Thyroid gland (tissue), 4 donors: Measurements from ENCODE around the gene TXNL4A. TPM values are rescaled to one million over a fixed set of nuclear protein-coding genes. Genes with fewer than 3 reads are reported as not detected.

ENCODE experiments used
- DNase-seq, 2 donors: peaks; one replicate each; pipeline ENCODE4 v3.0.0-alpha.2; 2019
- H3K27ac ChIP-seq, 3 donors: fragments of 200-600 bp; sonication (generic); 1 replicate in 2 of 3; 2 replicates in 1 of 3; pipeline ENCODE4 v1.5.1; 2016 to 2019; ENCODE audit warnings: mild to moderate bottlenecking in 1 of 3, moderate library complexity in 1 of 3
- H3K27me3 ChIP-seq: fragments of 200-600 bp; sonication (generic); one replicate; pipeline ENCODE4 v1.5.1; 2019
- H3K36me3 ChIP-seq, 2 donors: fragments of 200-600 bp; sonication (generic); one replicate each; pipeline ENCODE4 v1.5.1; 2016 to 2019
- H3K4me1 ChIP-seq, 2 donors: fragments of 200-600 bp; sonication (generic); one replicate each; pipeline ENCODE4 v1.5.1; 2017 to 2019
- H3K4me3 ChIP-seq, 3 donors: fragments of 200-600 bp; sonication (generic); replicated peaks in 1 of 3; 1 replicate in 2 of 3; 2 replicates in 1 of 3; pipeline ENCODE4 v1.5.1; 2016; ENCODE audit warnings: mild to moderate bottlenecking in 1 of 3
- H3K9me3 ChIP-seq: fragments of 200-600 bp; sonication (generic); one replicate; pipeline ENCODE4 v1.5.1; 2017
- POLR2A ChIP-seq, 2 donors: fragments of 450-650 bp; IDR thresholded peaks; one replicate each; pipeline ENCODE4 v1.6.1; 2017; ENCODE audit warnings: antibody characterized with exemption in 2 of 2, mild to moderate bottlenecking in 2 of 2, moderate library complexity in 1 of 2
- WGBS, 2 donors: methylation state at CpG; one replicate each; pipeline ENCODE4 v1.1.5; 2017; 5-methylcytosine and 5-hydroxymethylcytosine counted together
- intact Hi-C: fragments of 100-400 bp; cut with DNase I; formaldehyde crosslinking; loops from one replicate; pipeline ENCODE4 v1.15.1; 2023
- total RNA-seq, 4 donors: library from RNA; depleted of rRNA; stranded (reverse); fragments of >200 nt; gene quantifications; one replicate each; pipeline ENCODE4 v1.2.3, GENCODE V29; 2016
- TF ChIP-seq, protein P1 (sequence below), 6 experiments: fragments of 200-600 bp in 3 of 6; fragments of 450-650 bp in 3 of 6; sonication (generic) in 3 of 6; IDR thresholded peaks; one replicate each; pipeline ENCODE4 v1.5.1; 2016 to 2019; ENCODE audit warnings: antibody characterized with exemption in 6 of 6, mild to moderate bottlenecking in 2 of 6, inconsistent platforms in 1 of 6, moderate library complexity in 1 of 6

The TXNL4A gene
- total RNA-seq, 4 donors from 2014 or later: 22.9 to 37.4 (median 30.2) TPM

DNA sequence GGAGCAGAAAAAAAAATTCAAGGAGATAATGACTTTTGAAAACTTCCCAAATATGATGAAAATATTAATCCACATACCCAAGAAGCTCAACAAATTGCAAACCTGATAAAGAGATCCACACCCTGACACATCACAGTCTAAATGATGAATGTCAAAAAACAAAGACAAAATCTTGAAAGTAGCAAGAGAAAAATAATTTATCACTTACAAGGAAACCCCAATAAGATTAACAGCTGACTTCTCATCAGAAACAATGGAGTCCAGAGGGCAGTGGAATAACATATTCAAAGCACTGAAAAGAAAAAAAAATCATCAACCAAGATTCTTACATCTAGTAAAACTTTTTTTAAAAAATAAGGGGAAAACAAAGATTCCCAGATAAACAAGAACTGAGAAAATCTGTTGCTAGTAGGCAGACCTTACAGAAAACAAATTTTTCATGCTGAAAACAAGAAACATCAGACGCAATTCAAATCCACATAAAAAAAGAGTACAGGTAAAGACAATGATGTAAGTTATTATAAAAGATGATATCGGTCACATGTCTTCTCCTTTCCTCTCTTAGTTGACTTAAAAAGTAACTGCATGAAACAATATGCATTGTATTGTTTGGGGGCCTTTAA is 58.2 kb downstream of the TXNL4A start:
- peaks cover 0 to 4% of the 10 kb centered on the region in 2 donors for H3K36me3 ChIP-seq
- WGBS, 2 donors: 96 to 98% methylated on average over 2 of the region's 2 CpGs
- H3K27me3 ChIP-seq: no peaks in the 10 kb centered on the region
- intact Hi-C loops: no loop called here
- no peak overlapping the region for H3K4me3 ChIP-seq
- H3K27ac ChIP-seq: no peak overlapping the region
- no peak for DNase-seq
- H3K4me1 ChIP-seq: peaks cover 43 to 46% of the 10 kb centered on the region in 2 donors
- TF ChIP-seq POLR2A (IDR thresholded peaks at IDR 0.05): no peak
- TF ChIP-seq, protein P1, sequence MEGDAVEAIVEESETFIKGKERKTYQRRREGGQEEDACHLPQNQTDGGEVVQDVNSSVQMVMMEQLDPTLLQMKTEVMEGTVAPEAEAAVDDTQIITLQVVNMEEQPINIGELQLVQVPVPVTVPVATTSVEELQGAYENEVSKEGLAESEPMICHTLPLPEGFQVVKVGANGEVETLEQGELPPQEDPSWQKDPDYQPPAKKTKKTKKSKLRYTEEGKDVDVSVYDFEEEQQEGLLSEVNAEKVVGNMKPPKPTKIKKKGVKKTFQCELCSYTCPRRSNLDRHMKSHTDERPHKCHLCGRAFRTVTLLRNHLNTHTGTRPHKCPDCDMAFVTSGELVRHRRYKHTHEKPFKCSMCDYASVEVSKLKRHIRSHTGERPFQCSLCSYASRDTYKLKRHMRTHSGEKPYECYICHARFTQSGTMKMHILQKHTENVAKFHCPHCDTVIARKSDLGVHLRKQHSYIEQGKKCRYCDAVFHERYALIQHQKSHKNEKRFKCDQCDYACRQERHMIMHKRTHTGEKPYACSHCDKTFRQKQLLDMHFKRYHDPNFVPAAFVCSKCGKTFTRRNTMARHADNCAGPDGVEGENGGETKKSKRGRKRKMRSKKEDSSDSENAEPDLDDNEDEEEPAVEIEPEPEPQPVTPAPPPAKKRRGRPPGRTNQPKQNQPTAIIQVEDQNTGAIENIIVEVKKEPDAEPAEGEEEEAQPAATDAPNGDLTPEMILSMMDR (IDR thresholded peaks at IDR 0.05): no peak
- H3K9me3 ChIP-seq: no peaks in the 10 kb centered on the region

DNA sequence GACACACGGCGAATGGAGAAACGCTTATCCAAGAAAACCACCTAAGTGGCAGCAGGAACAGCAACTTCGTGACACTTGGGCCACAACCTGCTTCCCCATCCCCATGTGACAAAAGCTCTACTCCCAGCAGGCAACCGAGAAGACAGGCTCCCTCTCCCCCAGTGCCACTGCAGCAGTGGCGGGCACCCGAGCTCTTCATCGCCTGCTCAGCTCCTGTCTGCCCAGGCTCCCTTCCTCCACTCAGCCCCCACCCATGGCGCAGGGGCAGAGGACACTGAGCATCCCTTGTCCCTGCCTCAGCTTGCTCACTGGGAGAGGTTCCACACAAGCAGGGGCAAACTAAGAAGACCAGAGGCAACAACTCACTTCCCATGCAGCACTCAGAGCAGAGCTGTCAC is 59.8 kb downstream of the TXNL4A start:
- DNase-seq: no peak
- H3K27me3 ChIP-seq: no peaks in the 10 kb centered on the region
- no peaks in the 10 kb centered on the region for H3K36me3 ChIP-seq
- H3K27ac ChIP-seq: peak overlapping the region; percentile 80 to 97 (median 92)
- WGBS, 2 donors: 73 to 77% methylated on average over 9 of the region's 9 CpGs
- no peak overlapping the region for H3K4me3 ChIP-seq
- no peak for TF ChIP-seq POLR2A (IDR thresholded peaks at IDR 0.05)
- TF ChIP-seq, protein P1 (IDR thresholded peaks at IDR 0.05): no peak
- peaks cover 54 to 55% of the 10 kb centered on the region in 2 donors for H3K4me1 ChIP-seq
- no peaks in the 10 kb centered on the region for H3K9me3 ChIP-seq
- intact Hi-C loops: no loop called here

DNA sequence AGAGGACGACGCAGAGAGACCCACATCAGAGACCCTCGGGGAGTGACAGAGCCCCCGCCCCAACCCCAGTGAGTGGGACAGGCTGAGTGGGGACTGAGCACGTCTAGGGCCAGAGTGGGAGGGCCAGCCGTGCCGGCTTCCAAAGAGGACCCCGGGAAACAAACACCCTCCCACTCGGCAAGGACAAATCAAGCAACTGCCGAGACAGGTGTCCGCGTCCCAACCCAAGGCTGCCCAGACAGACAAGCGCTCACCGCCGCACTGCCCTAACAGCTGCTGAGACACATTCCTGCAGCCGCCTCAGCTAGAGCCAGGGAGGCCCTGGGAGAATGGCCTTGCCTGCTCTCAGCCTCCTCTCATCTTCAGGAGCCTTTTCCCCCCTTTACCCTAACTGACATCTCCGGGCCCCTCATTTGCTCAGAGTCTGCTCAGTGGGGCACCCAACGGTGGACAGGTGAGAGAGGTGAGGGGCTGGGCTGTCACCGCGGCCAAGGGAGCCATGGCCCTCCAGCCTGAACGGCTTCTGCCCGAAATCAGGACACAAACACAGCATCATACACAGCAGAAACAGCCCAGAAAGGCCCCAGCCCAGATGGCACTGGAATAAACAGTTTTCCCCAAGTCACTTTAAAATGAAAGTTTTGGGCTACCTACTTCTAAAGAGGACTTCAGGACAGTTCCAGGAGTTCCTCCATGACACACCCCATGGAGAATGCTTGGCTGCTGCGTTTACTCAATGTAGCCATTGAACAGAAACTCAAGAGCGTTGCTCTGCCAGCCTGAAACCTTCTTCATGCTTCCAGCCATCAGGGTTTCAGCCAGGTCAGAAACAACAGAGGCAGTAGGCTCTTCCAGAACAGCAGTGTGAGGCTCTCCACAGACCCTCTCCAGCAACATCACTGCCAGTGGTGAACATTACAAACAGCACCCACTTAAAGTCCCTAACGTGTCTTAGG is 60.5 kb downstream of the TXNL4A start:
- no peak overlapping the region for H3K4me3 ChIP-seq
- H3K4me1 ChIP-seq: peaks cover 55 to 60% of the 10 kb centered on the region in 2 donors
- TF ChIP-seq, protein P1 (IDR thresholded peaks at IDR 0.05): peak in 1 of 6 experiments; percentile 16
- peak in 1 of 2 donors; percentile 45 for TF ChIP-seq POLR2A (IDR thresholded peaks at IDR 0.05)
- WGBS, 2 donors: 83 to 87% methylated on average over 19 to 24 of the region's 25 CpGs
- DNase-seq: peak; percentile 76 to 79
- H3K27me3 ChIP-seq: no peaks in the 10 kb centered on the region
- H3K36me3 ChIP-seq: no peaks in the 10 kb centered on the region
- no peaks in the 10 kb centered on the region for H3K9me3 ChIP-seq
- H3K27ac ChIP-seq: peak overlapping the region; percentile 80 to 97 (median 92)
- intact Hi-C loops: no loop called here

DNA sequence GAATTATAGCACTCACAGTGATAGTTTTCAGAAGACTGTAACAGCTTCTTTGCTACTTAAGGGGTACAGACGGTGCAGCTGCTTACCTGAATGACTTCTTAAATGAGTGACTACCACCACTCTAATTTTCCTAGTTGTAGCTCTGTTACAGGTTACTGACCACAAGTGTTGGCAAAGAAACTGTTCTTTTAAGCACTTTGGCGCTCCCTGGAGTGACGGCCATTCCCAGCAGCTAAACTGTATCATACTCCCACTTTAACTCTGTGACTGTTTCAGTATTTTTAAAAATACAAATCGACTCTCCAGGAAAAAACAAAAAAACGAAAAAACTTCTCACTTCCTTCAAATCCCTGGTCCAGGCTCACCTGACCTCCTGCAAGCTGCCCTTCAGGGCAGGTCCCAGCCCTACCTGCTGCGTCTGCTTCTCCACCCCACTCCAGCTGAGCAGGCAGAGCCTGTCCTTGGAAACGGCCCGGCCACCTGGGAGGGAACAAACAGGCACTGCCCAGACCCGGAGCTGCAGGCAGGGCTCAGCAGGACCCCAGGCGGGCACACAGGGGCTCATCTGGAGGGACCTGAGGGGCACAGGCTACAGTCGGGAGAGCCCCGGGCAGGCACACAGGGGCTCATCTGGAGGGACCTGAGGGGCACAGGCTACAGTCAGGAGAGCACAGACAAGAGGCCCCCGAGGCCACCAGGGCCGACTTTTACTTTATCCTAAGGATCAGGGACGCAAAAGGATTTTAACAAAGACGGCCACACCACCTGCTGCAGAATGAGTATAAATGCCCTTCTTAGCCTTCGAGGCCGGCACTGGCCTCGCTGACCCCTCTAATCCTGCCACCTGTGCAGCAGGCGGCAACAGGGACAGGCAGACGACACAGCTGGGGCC is 61.4 kb downstream of the TXNL4A start:
- H3K36me3 ChIP-seq: no peaks in the 10 kb centered on the region
- intact Hi-C loops: no loop called here
- no peaks in the 10 kb centered on the region for H3K9me3 ChIP-seq
- H3K4me3 ChIP-seq: no peak overlapping the region
- 58 to 72% methylated on average over 13 to 21 of the region's 21 CpGs for WGBS, 2 donors
- H3K27me3 ChIP-seq: no peaks in the 10 kb centered on the region
- TF ChIP-seq POLR2A (IDR thresholded peaks at IDR 0.05): peak in 1 of 2 donors; percentile 49
- TF ChIP-seq, protein P1 (IDR thresholded peaks at IDR 0.05): no peak
- peaks cover 55 to 64% of the 10 kb centered on the region in 2 donors for H3K4me1 ChIP-seq
- H3K27ac ChIP-seq: peak overlapping the region; percentile 80 to 97 (median 92)
- DNase-seq: peak; percentile 76 to 86
